Ovary (tissue), 3 donors: Measurements from ENCODE around the gene DENND5A.

Source experiments
- CTCF ChIP-seq, 3 donors: fragments of 450-650 bp in 2 of 3; fragments of 200-600 bp in 1 of 3; IDR thresholded peaks; one replicate each; pipeline versions ENCODE4 v1.5.1 to v1.8.0; 2016 to 2022; ENCODE audit warnings: antibody characterized with exemption in 3 of 3, mild to moderate bottlenecking in 1 of 3
- EP300 ChIP-seq: sonication (generic); formaldehyde crosslinking; IDR thresholded peaks from one replicate; pipeline ENCODE4 v1.6.1; 2017; ENCODE audit warnings: antibody characterized with exemption
- POLR2A ChIP-seq: fragments of 450-650 bp; IDR thresholded peaks from one replicate; pipeline ENCODE4 v1.6.1; 2017; ENCODE audit warnings: antibody characterized with exemption, mild to moderate bottlenecking, moderate library complexity
- donor health status: DM: no; HTN: no; CAD: no.

GRCh38 chr11:9092072-9092471, 173.1 kb downstream of the DENND5A start:
- TF ChIP-seq CTCF (IDR thresholded peaks at IDR 0.05) (no peak), POLR2A (no peak), EP300 (no peak)
